ENCODE results near the gene SH2D3C.
"Not testable (repeated sequence)": the region's sequence is repeated elsewhere in the genome, so short reads cannot be mapped to it uniquely, and the experiment has no call there.

SH2D3C gene

DNA sequence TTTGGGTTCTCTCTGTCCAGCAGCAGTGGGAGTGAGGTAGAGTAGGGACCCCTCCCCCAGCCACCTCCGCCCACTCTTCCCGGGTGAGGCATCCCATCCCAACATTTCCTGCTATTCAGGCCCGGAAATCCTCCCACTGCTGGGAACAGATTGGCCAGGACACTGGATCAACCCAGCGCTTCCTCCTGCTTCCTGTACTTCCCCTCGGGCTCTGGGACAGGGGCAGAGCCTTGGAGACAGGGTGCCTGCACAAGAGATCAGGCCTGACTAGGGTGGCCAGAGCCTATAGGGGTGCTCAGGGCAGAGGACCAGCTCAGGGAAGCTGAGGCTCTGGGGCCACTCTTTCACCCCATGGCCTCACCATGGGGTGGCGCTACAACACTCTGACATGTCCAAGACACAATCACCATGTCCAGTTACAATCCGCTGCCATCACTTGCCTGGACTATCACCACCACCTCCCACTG lies 14.5 kb downstream of the SH2D3C start:
- DNase-seq: peak; percentile 74

DNA sequence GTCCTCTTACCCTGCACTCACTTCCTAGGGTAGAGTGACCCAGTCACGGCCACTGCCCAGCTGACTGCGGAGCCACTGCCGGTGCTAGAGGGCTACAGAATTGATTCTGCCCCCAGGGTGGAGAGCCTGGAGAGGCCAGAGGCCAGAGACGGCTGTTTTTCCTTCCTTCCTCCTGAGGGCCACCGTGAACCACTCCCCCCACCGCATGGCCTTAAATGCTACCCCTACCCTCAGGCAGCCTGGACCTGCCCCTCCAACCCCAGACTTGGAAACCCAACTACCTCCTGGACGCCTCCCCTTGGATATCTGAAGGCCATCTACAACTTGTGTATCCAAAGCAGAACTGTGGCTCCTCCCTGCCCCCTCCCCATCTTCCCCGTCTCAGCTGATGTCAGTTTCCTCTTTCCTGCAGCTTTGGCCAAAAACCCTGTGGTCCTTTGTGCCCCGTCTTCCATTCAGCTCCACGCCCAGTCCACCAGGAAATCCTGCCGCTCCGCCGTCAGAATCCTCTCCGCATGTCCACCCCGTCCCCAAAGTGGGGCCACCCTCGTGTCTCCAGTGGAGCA lies 16.3 kb downstream of the SH2D3C start:
- no peak for DNase-seq

- no peak for DNase-seq
Observed at GRCh38 chr9:127761491-127761956, 16.9 kb downstream of the SH2D3C start.

- no peak for DNase-seq
Observed at GRCh38 chr9:127761061-127761460, 17.4 kb downstream of the SH2D3C start.

GRCh38 chr9:127758843-127759242 lies 19.6 kb downstream of the SH2D3C start:
- DNase-seq: no peak

GRCh38 chr9:127756776-127757175 lies 21.7 kb downstream of the SH2D3C start:
- not testable (repeated sequence) for DNase-seq

DNA sequence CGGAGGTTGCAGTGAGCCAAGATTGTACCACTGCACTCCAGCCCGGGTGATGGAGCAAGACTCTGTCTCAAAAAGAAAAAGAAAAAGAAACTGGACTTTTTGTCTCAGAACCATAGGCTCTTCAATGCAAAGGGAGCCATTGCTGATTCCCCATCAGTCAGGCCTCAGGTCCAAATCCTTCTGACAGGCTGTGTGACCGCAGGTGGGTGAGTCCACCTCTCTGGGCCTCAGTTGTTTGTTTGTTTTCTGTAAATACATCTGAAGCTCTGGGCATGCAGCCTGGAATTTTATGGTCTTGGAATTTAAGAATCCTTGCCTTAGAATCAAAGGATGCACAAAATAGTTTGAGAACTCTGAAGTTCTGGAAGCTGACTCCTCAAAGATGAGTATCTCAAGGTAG lies 22.2 kb downstream of the SH2D3C start:
- DNase-seq: no peak

DNA sequence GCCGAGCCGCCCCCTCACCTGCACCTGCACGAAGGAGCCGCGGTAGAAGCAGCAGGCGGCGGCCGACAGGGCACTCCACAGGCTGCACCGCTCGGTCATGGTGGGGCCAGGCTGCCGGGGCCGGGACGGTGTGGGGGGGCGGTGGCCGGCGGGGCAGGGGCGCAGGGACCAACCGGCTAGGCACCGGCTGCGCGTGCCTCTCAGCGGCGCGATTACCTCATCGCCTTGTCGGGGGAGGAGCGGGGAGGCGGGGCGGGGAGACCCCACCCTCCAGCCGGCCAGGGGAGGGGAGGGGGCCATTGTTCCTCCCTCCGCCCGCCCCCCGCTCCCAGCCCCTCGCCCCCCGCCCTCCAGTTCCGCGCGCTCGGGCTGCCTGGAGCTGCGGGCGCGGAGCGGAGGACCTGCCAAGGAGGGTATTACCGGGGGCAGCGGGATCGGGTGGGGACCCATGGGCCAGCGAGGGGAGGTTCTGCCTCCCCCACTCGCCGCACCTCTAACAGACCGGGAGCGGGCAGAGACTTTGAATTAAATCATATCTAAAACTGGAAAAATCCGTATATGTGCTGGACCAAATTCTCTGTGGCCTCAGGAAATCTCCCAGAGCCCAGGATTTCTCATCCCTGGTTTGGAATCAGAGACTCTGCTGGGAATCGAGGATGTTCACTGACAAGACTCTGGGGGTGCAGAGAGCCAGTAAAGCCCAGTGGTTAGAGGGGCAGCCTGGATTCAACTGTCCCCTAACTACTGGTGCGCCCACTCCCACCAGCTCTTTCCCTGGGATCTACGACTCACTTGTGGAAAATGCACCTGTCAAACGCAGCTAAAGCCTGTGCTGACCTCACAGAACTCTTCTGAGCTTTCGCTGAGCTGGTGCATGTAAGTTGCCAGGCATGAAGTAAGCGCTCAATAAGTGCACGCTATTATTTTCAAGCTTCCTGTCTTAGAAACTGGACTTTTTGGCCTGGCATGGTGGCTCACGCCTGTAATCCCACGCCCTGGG lies 23.1 kb downstream of the SH2D3C start:
- no peak for DNase-seq

GRCh38 chr9:127754099-127755060 lies 24.1 kb downstream of the SH2D3C start:
- no peak for DNase-seq

- no peak for DNase-seq
Observed at GRCh38 chr9:127753622-127754021, 24.8 kb downstream of the SH2D3C start.

- no peak for DNase-seq
Observed at GRCh38 chr9:127753148-127753547, 25.3 kb downstream of the SH2D3C start.

GRCh38 chr9:127751269-127752054 lies 27.0 kb downstream of the SH2D3C start:
- no peak for DNase-seq

- DNase-seq: no peak
Observed at GRCh38 chr9:127749090-127749787, 29.2 kb downstream of the SH2D3C start.

GRCh38 chr9:127746959-127747569 lies 31.4 kb downstream of the SH2D3C start:
- DNase-seq: no peak

DNA sequence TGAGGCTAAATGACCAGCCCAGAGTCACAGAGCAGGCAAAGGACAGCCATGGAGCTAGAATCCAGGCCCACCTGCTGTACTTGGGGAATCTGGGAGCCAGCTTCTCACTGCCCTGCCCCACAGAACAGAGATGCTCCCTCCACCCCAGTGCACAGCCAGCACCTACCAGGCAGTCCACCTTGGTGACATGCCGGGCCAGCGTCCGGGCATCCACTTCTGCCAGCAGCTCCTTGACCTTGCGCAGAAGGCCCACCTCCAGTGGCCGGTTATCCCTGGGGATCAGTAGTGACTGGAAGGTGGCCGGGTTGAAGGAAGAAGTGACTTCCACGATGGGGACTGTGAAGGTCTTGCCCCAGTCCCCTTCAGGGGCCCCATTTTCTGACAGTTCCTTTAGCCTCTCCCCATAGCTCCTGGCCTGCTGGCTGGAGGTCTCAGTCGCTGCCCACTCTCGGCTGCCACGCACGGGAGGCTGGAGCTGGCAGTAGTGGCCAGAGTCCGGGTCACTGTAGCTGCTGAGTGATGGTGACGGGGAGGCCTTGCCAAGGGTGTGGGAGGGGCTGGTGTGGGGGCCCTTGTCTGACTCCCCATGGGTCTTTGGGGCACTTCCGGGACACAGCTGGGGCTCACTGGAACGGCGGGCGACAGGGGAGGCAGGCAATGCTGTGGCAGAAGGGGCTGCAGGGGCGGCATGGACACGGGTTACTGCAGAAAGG lies 33.9 kb downstream of the SH2D3C start:
- no peak for DNase-seq

GRCh38 chr9:127742435-127743088 lies 35.9 kb downstream of the SH2D3C start:
- no peak for DNase-seq

DNA sequence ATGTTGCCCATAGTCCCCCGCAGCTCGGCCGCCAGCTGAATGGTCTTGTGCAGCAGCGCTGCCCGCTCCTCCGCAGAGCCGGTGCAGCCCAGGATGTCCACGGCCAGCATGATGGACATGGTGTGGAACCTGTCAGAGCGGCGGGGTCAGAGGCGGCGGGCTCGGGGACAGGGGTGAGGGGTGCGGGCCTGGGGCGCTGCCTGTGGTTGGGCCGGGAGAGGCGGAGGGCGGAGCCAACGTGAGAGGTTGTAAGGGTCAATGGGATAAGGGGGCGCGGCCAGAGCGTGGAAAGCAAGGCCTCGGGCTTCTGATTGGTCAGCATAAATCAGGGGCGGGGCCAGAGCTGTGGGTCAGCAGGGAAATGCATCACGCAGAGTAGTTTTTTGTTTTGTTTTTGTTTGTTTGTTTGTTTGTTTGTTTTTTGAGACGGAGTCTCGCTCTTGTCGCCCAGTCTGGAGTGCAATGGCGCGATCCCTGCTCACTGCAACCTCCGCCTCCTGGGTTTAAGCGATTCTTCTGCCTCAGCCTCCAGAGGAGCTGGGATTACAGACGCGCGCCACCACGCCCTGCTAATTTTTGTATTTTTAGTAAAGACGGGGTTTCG lies 36.5 kb downstream of the SH2D3C start:
- no peak for DNase-seq

DNA sequence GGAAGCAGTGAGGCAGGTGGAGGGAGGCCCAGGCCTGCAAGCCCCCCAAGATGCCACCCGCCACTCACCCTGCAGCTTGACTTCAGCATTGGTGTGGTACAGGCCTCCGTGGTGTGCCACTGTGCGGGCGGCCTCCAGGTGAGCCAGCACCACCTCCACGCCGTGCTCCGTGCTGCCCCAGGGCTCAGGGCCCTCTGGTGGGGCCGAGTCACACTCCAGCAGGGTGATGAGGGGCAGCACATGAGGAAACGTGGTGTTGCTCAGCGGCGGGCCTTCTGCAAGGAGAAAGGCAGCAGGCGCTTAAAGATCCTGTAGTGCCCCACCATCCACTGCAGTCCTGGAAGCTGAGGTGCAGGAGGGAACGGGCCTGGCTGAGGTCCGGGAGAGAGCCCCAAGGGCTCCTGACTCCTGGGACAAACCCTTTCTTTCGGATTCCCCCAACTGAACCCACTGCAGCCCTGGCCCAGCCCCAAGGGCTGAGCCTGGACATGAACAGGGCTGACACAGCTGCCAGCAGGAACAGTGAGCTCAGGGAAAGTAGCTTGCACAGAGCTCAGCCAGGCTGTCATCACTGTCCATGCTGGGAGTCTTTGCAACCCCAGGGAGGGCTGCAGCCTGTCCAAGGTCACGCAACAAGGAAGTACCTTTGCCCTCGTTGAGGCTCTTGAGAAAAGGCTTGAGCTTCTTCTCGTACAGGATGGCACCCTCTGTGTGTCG lies 38.7 kb downstream of the SH2D3C start:
- DNase-seq: no peak

DNA sequence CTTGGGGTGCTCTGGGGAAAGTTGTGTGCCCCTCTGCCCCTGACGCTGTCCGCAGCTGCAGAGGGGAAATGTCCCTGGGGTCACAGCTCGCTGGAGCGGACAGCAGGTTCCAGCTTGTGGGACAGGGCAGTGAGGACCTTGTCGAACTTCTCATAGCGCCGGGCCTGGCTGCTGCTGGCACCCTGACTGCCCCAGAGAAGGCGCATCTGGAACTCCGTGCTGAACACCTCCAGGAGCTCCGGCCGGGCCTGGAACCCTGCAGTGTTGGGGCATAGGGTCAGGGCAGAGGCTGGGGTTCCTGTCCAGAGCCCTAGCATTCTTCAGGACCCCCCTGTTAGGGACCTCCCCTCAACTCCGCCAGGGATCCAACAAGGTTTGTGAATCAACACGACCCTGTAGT lies 39.8 kb downstream of the SH2D3C start:
- DNase-seq: no peak

Measured in activated effector memory CD4-positive, alpha-beta T cell treated with anti-CD3 and anti-CD28 coated beads, Interleukin-2, amount 50 U/mL, for 16 hours (primary cell).